DOHH2 (cell line): ENCODE measurements around the gene HOXB1.

Experiments used
- H3F3A ChIP-seq: fragments of 200-600 bp; sonication (generic), shearing (Covaris generic); 2 replicates; pipeline ENCODE4 v1.6.0; 2016; ENCODE audit warnings: antibody characterized with exemption, mild to moderate bottlenecking; ENCODE audit not compliant: control insufficient read depth, insufficient read depth
- H3K27ac ChIP-seq: fragments of 200-600 bp; sonication (generic); 2 replicates; pipeline ENCODE4 v1.5.1; 2014; ENCODE audit warnings: low read depth, mild to moderate bottlenecking, low read length, moderate library complexity
- H3K27me3 ChIP-seq: fragments of 200-600 bp; sonication (generic); 2 replicates; pipeline ENCODE4 v1.6.1; 2014; ENCODE audit warnings: mild to moderate bottlenecking, low read length, mixed read lengths; ENCODE audit not compliant: control insufficient read depth
- H3K36me3 ChIP-seq: fragments of 200-600 bp; sonication (generic); 2 replicates; pipeline ENCODE4 v1.6.1; 2014; ENCODE audit warnings: mild to moderate bottlenecking, low read length, moderate library complexity, mixed read lengths; ENCODE audit not compliant: control insufficient read depth
- H3K4me1 ChIP-seq: fragments of 200-600 bp; sonication (generic); 2 replicates; pipeline ENCODE4 v1.6.1; 2014; ENCODE audit warnings: mild to moderate bottlenecking, low read length, mixed read lengths; ENCODE audit not compliant: control insufficient read depth
- H3K4me2 ChIP-seq: fragments of 200-600 bp; sonication (generic); 2 replicates; pipeline ENCODE4 v1.6.0; 2014; ENCODE audit warnings: mild to moderate bottlenecking, low read length, moderate library complexity
- H3K4me3 ChIP-seq: fragments of 200-600 bp; sonication (generic); 2 replicates; pipeline ENCODE4 v1.5.1; 2014; ENCODE audit warnings: mild to moderate bottlenecking, low read length, mixed read lengths
- H3K79me2 ChIP-seq: fragments of 200-600 bp; sonication (generic); 2 replicates; pipeline ENCODE4 v1.6.1; 2014; ENCODE audit warnings: mild to moderate bottlenecking, low read length, mixed read lengths; ENCODE audit not compliant: control insufficient read depth
- H3K9me2 ChIP-seq: fragments of 200-600 bp; sonication (generic); replicated peaks from 2 replicates; pipeline ENCODE4 v1.6.1; 2014; ENCODE audit warnings: mild to moderate bottlenecking, low read length, mixed read lengths; ENCODE audit not compliant: control insufficient read depth
- H3K9me3 ChIP-seq: fragments of 200-600 bp; sonication (generic); 2 replicates; pipeline ENCODE4 v1.6.1; 2014; ENCODE audit warnings: antibody characterized with exemption, low read length, mixed read lengths; ENCODE audit not compliant: control insufficient read depth, insufficient read depth
- H4K20me1 ChIP-seq: fragments of 200-600 bp; sonication (generic); 2 replicates; pipeline ENCODE4 v1.6.0; 2014; ENCODE audit warnings: low read depth, mild to moderate bottlenecking, antibody characterized with exemption, low read length, moderate library complexity; ENCODE audit not compliant: control insufficient read depth, insufficient read depth
- CTCF ChIP-seq: fragments of 200-600 bp; sonication (generic); IDR thresholded peaks from one replicate; pipeline ENCODE4 v1.5.1; 2014; ENCODE audit warnings: antibody characterized with exemption, mild to moderate bottlenecking, low read depth, low read length; ENCODE audit not compliant: poor library complexity, severe bottlenecking
- EZH2phosphoT487 ChIP-seq: fragments of 200-600 bp; sonication (generic); IDR thresholded peaks from 2 replicates; pipeline ENCODE4 v1.6.1; 2017; ENCODE audit warnings: borderline replicate concordance, mild to moderate bottlenecking, antibody characterized with exemption, low read length, moderate library complexity, mixed read lengths

Gene HOXB1

GRCh38 chr17:48574505-48575065 is 43.8 kb upstream of the HOXB1 start:
- no peak overlapping the region for H3K4me2 ChIP-seq
- H3K36me3 ChIP-seq = peaks cover 4% of the 10 kb centered on the region; the same call in 1 of the 2 replicates
- peaks cover 12% of the 10 kb centered on the region for H3K79me2 ChIP-seq
- peaks cover 7% of the 10 kb centered on the region for H3K27me3 ChIP-seq
- no peaks in the 10 kb centered on the region for H4K20me1 ChIP-seq
- H3K4me1 ChIP-seq = peaks cover 17% of the 10 kb centered on the region
- 0 out of 2 replicates have a peak, but pooled peaks cover 3% of the 10 kb centered on the region for H3F3A ChIP-seq
- no peak overlapping the region for H3K4me3 ChIP-seq
- H3K9me2 ChIP-seq = no peaks in the 10 kb centered on the region
- no peak overlapping the region for H3K27ac ChIP-seq
- TF ChIP-seq EZH2phosphoT487 (no peak), CTCF (no peak)
- H3K9me3 ChIP-seq = no peaks in the 10 kb centered on the region

GRCh38 chr17:48571826-48572417 is 41.1 kb upstream of the HOXB1 start:
- peaks cover 4% of the 10 kb centered on the region; the same call in 1 of the 2 replicates for H3K36me3 ChIP-seq
- H3K27me3 ChIP-seq = no peaks in the 10 kb centered on the region
- no peak for TF ChIP-seq EZH2phosphoT487
- no peak for TF ChIP-seq CTCF
- no peak overlapping the region for H3K4me2 ChIP-seq
- H3K4me3 ChIP-seq = no peak overlapping the region
- no peaks in the 10 kb centered on the region for H3K9me2 ChIP-seq
- H3F3A ChIP-seq = no peaks in the 10 kb centered on the region
- H3K79me2 ChIP-seq = peaks cover 3% of the 10 kb centered on the region
- no peaks in the 10 kb centered on the region for H4K20me1 ChIP-seq
- peaks cover 3% of the 10 kb centered on the region for H3K4me1 ChIP-seq
- no peaks in the 10 kb centered on the region for H3K9me3 ChIP-seq
- no peak overlapping the region for H3K27ac ChIP-seq

GRCh38 chr17:48571024-48571818 is 40.4 kb upstream of the HOXB1 start:
- no peaks in the 10 kb centered on the region for H3K79me2 ChIP-seq
- H3K4me1 ChIP-seq = no peaks in the 10 kb centered on the region
- no peaks in the 10 kb centered on the region for H4K20me1 ChIP-seq
- H3K27ac ChIP-seq = no peak overlapping the region
- H3K9me3 ChIP-seq = no peaks in the 10 kb centered on the region
- TF ChIP-seq EZH2phosphoT487 = no peak
- TF ChIP-seq CTCF = no peak
- H3K9me2 ChIP-seq = no peaks in the 10 kb centered on the region
- no peaks in the 10 kb centered on the region for H3K27me3 ChIP-seq
- H3K4me3 ChIP-seq = no peak overlapping the region
- no peak overlapping the region for H3K4me2 ChIP-seq
- H3F3A ChIP-seq = no peaks in the 10 kb centered on the region
- peaks cover 4% of the 10 kb centered on the region; the same call in 1 of the 2 replicates for H3K36me3 ChIP-seq
